WTC11 (cell line): ENCODE measurements around the gene KCTD21. TPM values are rescaled to one million over a fixed set of nuclear protein-coding genes. Genes with fewer than 3 reads are reported as not detected.

Experiments
- ATAC-seq: fragments of 200-7000 bp; cut with Tn5 transposase; 2 replicates; pipeline ENCODE4 v1.10.0; 2021; ENCODE audit warnings: mild to moderate bottlenecking, moderate library complexity
- CTCF ChIA-PET: fragments of 300-600 bp; sonication (Branson Sonifier 250); formaldehyde crosslinking; loops from one replicate; lab custom pipeline; 2021; ENCODE audit warnings: antibody characterized with exemption; lab: Charles Lee
- POLR2A ChIA-PET: fragments of 350-600 bp; sonication (Branson Sonifier 250); formaldehyde crosslinking; loops from one replicate; lab custom pipeline; 2021; ENCODE audit warnings: antibody characterized with exemption; lab: Charles Lee
- DNase-seq: peaks from one replicate; pipeline ENCODE4 v3.0.0; 2021; ENCODE audit warnings: low spot score
- H3K27ac Mint-ChIP-seq: 2 replicates; pipeline ENCODE4 v1.8.0; 2021; ENCODE audit warnings: mixed read lengths
- H3K27me3 Mint-ChIP-seq: 2 replicates; pipeline ENCODE4 v1.8.0; 2021; ENCODE audit warnings: low read depth, mild to moderate bottlenecking, moderate library complexity, mixed read lengths
- H3K36me3 Mint-ChIP-seq: 2 replicates; pipeline ENCODE4 v1.8.0; 2021; ENCODE audit warnings: mixed read lengths
- H3K4me1 Mint-ChIP-seq: 2 replicates; pipeline ENCODE4 v1.8.0; 2022; ENCODE audit warnings: mixed read lengths
- H3K4me3 Mint-ChIP-seq: 2 replicates; pipeline ENCODE4 v1.8.0; 2021; ENCODE audit warnings: mild to moderate bottlenecking, moderate library complexity, mixed read lengths
- H3K9me3 Mint-ChIP-seq: 2 replicates; pipeline ENCODE4 v1.8.0; 2021; ENCODE audit warnings: mixed read lengths
- CREB1 ChIP-seq: sonication (generic); formaldehyde crosslinking; IDR thresholded peaks from 2 replicates; pipeline ENCODE4 v1.8.0; 2023; ENCODE audit warnings: mild to moderate bottlenecking, missing genetic modification reagents
- CTCF ChIP-seq: fragments of 200-600 bp; IDR thresholded peaks from 2 replicates; pipeline ENCODE4 v1.8.0; 2022; ENCODE audit warnings: antibody characterized with exemption
- E2F1 ChIP-seq: sonication (generic); formaldehyde crosslinking; IDR thresholded peaks from 2 replicates; pipeline ENCODE4 v1.8.0; 2022; ENCODE audit warnings: mild to moderate bottlenecking, missing genetic modification reagents
- EMX1 ChIP-seq: fragments of 250-450 bp; sonication (Bioruptor Pico); IDR thresholded peaks from 2 replicates; pipeline ENCODE4 v1.8.0; 2021; ENCODE audit warnings: mild to moderate bottlenecking
- GRHL2 ChIP-seq: fragments of 250-450 bp; sonication (Bioruptor Pico); IDR thresholded peaks from 2 replicates; pipeline ENCODE4 v1.8.0; 2022; ENCODE audit warnings: mild to moderate bottlenecking, moderate library complexity; ENCODE audit not compliant: insufficient replicate concordance, severe bottlenecking
- KAT7 ChIP-seq: sonication (generic); formaldehyde crosslinking; IDR thresholded peaks from 2 replicates; pipeline ENCODE4 v1.8.1; 2023; ENCODE audit warnings: missing genetic modification reagents, mild to moderate bottlenecking, borderline replicate concordance
- MXD4 ChIP-seq: fragments of 250-450 bp; sonication (Bioruptor Pico); IDR thresholded peaks from 2 replicates; pipeline ENCODE4 v1.8.0; 2021; ENCODE audit warnings: mild to moderate bottlenecking, moderate library complexity, borderline replicate concordance
- MYBL2 ChIP-seq: sonication (generic); formaldehyde crosslinking; IDR thresholded peaks from 2 replicates; pipeline ENCODE4 v1.8.1; 2023; ENCODE audit warnings: mild to moderate bottlenecking, moderate library complexity, missing genetic modification reagents
- NFATC4 ChIP-seq: fragments of 250-450 bp; sonication (Bioruptor Pico); IDR thresholded peaks from 2 replicates; pipeline ENCODE4 v1.9.0; 2021; ENCODE audit warnings: mild to moderate bottlenecking
- PRDM15 ChIP-seq: sonication (generic); formaldehyde crosslinking; IDR thresholded peaks from 2 replicates; pipeline ENCODE4 v1.8.0; 2022; ENCODE audit warnings: missing genetic modification reagents
- STAT6 ChIP-seq: sonication (generic); formaldehyde crosslinking; conservative IDR thresholded peaks from 2 replicates; pipeline ENCODE4 v1.8.1; 2023; ENCODE audit warnings: mild to moderate bottlenecking, low read depth, missing genetic modification reagents, moderate library complexity
- TEAD4 ChIP-seq: sonication (generic); formaldehyde crosslinking; IDR thresholded peaks from 2 replicates; pipeline ENCODE4 v1.8.0; 2022; ENCODE audit warnings: mild to moderate bottlenecking, missing genetic modification reagents
- ZNF138 ChIP-seq: sonication (generic); formaldehyde crosslinking; conservative IDR thresholded peaks from 2 replicates; pipeline ENCODE4 v1.8.1; 2022; ENCODE audit warnings: mild to moderate bottlenecking, moderate library complexity, missing genetic modification reagents
- ZNF281 ChIP-seq: sonication (generic); formaldehyde crosslinking; IDR thresholded peaks from 2 replicates; pipeline ENCODE4 v1.8.0; 2023; ENCODE audit warnings: mild to moderate bottlenecking, missing genetic modification reagents
- ZNF396 ChIP-seq: fragments of 250-450 bp; sonication (Bioruptor Pico); IDR thresholded peaks from 2 replicates; pipeline ENCODE4 v1.8.0; 2021; ENCODE audit warnings: mild to moderate bottlenecking, moderate library complexity, borderline replicate concordance
- total RNA-seq: library from RNA; stranded (reverse); gene quantifications from 3 replicates; pipeline ENCODE4 v1.2.3, GENCODE V29; 2021
- TF ChIP-seq, protein P1 (sequence below): sonication (generic); formaldehyde crosslinking; IDR thresholded peaks from 2 replicates; pipeline ENCODE4 v1.8.0; 2022; ENCODE audit warnings: mild to moderate bottlenecking, missing genetic modification reagents

Gene KCTD21
- total RNA-seq, 1 experiment from 2014 or later = 2.8 TPM

DNA sequence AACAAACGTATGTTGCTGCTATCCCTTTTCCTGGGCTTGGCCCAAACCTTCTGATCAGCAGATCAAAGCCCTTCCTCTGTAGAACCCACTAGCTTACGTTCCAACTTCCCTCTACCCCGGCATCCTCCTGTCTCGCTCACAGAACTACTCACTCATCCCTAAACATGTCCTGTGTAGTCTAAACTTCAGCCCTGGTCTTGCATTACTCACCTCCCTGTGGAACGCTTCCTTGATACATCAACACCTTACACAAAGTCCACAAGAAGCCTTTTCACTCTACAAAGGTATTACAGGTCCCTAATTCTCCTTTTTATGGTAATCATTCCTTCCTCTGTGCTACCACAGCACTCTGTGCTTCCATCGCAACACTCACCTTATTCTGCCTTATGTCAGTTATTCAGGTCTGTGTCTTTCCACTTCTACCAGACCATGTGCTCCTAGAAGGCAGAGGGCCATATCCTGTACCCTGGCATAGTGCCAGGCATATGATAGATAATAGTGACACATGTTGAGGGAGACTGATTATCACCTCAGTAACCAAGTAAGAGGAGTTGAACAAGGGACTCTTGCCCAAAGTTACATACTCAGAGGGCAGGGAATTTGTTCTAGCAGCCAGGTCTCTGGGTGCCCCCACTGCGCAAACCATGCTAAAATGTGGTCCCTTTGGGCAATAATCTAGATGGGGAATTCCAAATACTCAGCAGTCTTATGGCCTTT, 41.9 kb upstream of the KCTD21 start:
- no peak overlapping the region for H3K4me3 Mint-ChIP-seq
- no peaks in the 10 kb centered on the region for H3K36me3 Mint-ChIP-seq
- H3K4me1 Mint-ChIP-seq = no peaks in the 10 kb centered on the region
- CTCF ChIA-PET = no interaction called here
- ATAC-seq = no peak
- no peak for TF ChIP-seq ZNF281
- TF ChIP-seq ZNF138 (CRISPR knock-in tag) = no peak
- TF ChIP-seq KAT7 (CRISPR knock-in tag) = no peak
- no peak for TF ChIP-seq CTCF
- TF ChIP-seq ZNF396 (CRISPR knock-in tag) = no peak
- TF ChIP-seq MYBL2 = no peak
- no peak for TF ChIP-seq E2F1 (CRISPR knock-in tag)
- TF ChIP-seq CREB1 (CRISPR knock-in tag) = no peak
- TF ChIP-seq TEAD4 (CRISPR knock-in tag) = no peak
- TF ChIP-seq NFATC4 = no peak
- TF ChIP-seq MXD4 = no peak
- TF ChIP-seq PRDM15 (CRISPR knock-in tag) = no peak
- no peak for TF ChIP-seq EMX1 (CRISPR knock-in tag)
- H3K27me3 Mint-ChIP-seq = no peaks in the 10 kb centered on the region
- H3K27ac Mint-ChIP-seq = no peak overlapping the region
- H3K9me3 Mint-ChIP-seq = no peaks in the 10 kb centered on the region
- no peak for DNase-seq
- POLR2A ChIA-PET = no interaction called here

DNA sequence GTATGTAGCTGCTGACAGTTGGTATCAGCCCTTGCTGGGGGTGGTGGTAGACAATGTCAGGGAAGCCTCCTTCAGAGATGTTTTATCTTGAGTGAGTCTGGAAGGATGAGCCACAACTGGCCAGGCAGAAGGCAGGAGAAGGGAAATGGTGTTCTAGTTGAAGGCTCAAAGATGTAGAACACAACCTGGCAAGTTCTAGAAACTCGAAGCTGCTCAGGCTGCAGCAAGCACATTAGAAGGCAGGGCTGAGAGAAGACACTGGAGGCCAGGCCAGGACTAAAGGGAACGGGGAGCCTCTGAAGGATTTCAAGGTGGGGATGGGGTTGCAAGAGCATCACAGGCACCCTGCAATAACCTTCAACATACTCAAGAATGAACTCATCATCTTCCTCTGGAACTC, 40.7 kb upstream of the KCTD21 start:
- TF ChIP-seq, protein P1, sequence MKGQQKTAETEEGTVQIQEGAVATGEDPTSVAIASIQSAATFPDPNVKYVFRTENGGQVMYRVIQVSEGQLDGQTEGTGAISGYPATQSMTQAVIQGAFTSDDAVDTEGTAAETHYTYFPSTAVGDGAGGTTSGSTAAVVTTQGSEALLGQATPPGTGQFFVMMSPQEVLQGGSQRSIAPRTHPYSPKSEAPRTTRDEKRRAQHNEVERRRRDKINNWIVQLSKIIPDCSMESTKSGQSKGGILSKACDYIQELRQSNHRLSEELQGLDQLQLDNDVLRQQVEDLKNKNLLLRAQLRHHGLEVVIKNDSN (CRISPR knock-in tag) = no peak
- no peak for TF ChIP-seq GRHL2 (CRISPR knock-in tag)
- no peak for TF ChIP-seq STAT6 (CRISPR knock-in tag)
- no peaks in the 10 kb centered on the region for H3K27me3 Mint-ChIP-seq
- POLR2A ChIA-PET = no interaction called here
- DNase-seq (no peak), ATAC-seq (no peak)
- H3K27ac Mint-ChIP-seq = no peak overlapping the region
- CTCF ChIA-PET = interaction anchor here (2.7 kb wide), 1 partner anchor 335 kb away, joined by 53 read pairs; no protein-coding TSS in a partner anchor
- peaks cover 6% of the 10 kb centered on the region; the same call in 1 of the 2 replicates for H3K36me3 Mint-ChIP-seq
- H3K4me1 Mint-ChIP-seq = no peaks in the 10 kb centered on the region
- no peaks in the 10 kb centered on the region for H3K9me3 Mint-ChIP-seq
- H3K4me3 Mint-ChIP-seq = no peak overlapping the region
